ENCODE data around the gene IRF9. TPM values are rescaled to one million over a fixed set of nuclear protein-coding genes. Genes with fewer than 3 reads are reported as not detected.
A peak's percentile ranks its signal among the peaks of the same experiment; 100 is the strongest.

IRF9 gene
- total RNA-seq, 1 donor from 2014 or later: 123 TPM

- Histone ChIP-seq H3K27ac (no peak overlapping the region), H3K4me1 (peaks cover 34% of the 10 kb centered on the region), H3K27me3 (no peaks in the 10 kb centered on the region), H3K4me3 (no peak overlapping the region), H3K36me3 (peaks cover 23% of the 10 kb centered on the region), H3K9me3 (no peaks in the 10 kb centered on the region)
- ATAC-seq (no peak), DNase-seq (no peak)
- intact Hi-C loops (cut with DNase I): no loop called here
- no peak for TF ChIP-seq CTCF (IDR thresholded peaks at IDR 0.05)
Measured at GRCh38 chr14:24144451-24144850, 16.6 kb upstream of the IRF9 start.

- H3K9me3 ChIP-seq: no peaks in the 10 kb centered on the region
Measured at GRCh38 chr14:24145219-24145618, 15.8 kb upstream of the IRF9 start.

GRCh38 chr14:24145690-24146452 is 15.2 kb upstream of the IRF9 start:
- ATAC-seq: no peak
- intact Hi-C loops (cut with DNase I): no loop called here
- TF ChIP-seq CTCF (IDR thresholded peaks at IDR 0.05): no peak
- H3K36me3 ChIP-seq: peaks cover 38% of the 10 kb centered on the region
- H3K4me1 ChIP-seq: peaks cover 28% of the 10 kb centered on the region
- H3K9me3 ChIP-seq: no peaks in the 10 kb centered on the region
- peak overlapping the region; percentile 76 for H3K4me3 ChIP-seq
- H3K27me3 ChIP-seq: no peaks in the 10 kb centered on the region
- peak overlapping the region; percentile 87 for H3K27ac ChIP-seq
- DNase-seq: no peak

More at GRCh38 chr14:24145219-24145618, 15.8 kb upstream of the IRF9 start:
- peaks cover 29% of the 10 kb centered on the region for H3K4me1 ChIP-seq
- no peak for DNase-seq
- peaks cover 31% of the 10 kb centered on the region for H3K36me3 ChIP-seq
- no peak for ATAC-seq
- peak overlapping the region; percentile 76 for H3K4me3 ChIP-seq
- H3K27me3 ChIP-seq: no peaks in the 10 kb centered on the region
- intact Hi-C loops (cut with DNase I): no loop called here
- no peak for TF ChIP-seq CTCF (IDR thresholded peaks at IDR 0.05)
- no peak overlapping the region for H3K27ac ChIP-seq

GRCh38 chr14:24146453-24146977 is 14.6 kb upstream of the IRF9 start, which contains the start of gene PSME2:
Gene PSME2, minus strand, starts transcription at chr14:24146610. Its CDS starts 29 bp downstream, at chr14:24146581.
- Histone ChIP-seq H3K4me3 (peak within 1 kb of the TSS; percentile 76), H3K27ac (peak within 1 kb of the TSS; percentile 87), H3K27me3 (no peaks in the 10 kb centered on the region), H3K36me3 (peaks cover 44% of the 10 kb centered on the region), H3K9me3 (no peaks in the 10 kb centered on the region), H3K4me1 (peaks cover 28% of the 10 kb centered on the region)
- DNase-seq (peak; percentile 96), ATAC-seq (peak; percentile 86)
- intact Hi-C loops (cut with DNase I): no loop called here
- no peak for TF ChIP-seq CTCF (IDR thresholded peaks at IDR 0.05)

GRCh38 chr14:24146978-24147760 is 13.9 kb upstream of the IRF9 start, which contains the start of gene RNF31:
Gene RNF31, plus strand, starts transcription at chr14:24147498. Its CDS starts 201 bp downstream, at chr14:24147699.
- Histone ChIP-seq H3K4me3 (peak within 1 kb of the TSS; percentile 76), H3K27ac (peak within 1 kb of the TSS; percentile 87), H3K27me3 (no peaks in the 10 kb centered on the region), H3K4me1 (peaks cover 23% of the 10 kb centered on the region), H3K9me3 (no peaks in the 10 kb centered on the region), H3K36me3 (peaks cover 50% of the 10 kb centered on the region)
- DNase-seq: peak; percentile 98
- intact Hi-C loops (cut with DNase I): no loop called here
- TF ChIP-seq CTCF (IDR thresholded peaks at IDR 0.05): no peak
- ATAC-seq: peak; percentile 94

Data from upper lobe of right lung (tissue), 1 donor.